ENCODE data around the gene TRAPPC3.

TRAPPC3 gene

GRCh38 chr1:36111151-36111550 is 38.1 kb downstream of the TRAPPC3 start:
- Histone ChIP-seq H4K20me1 (peaks cover 0 to 7% (median 0%) of the 10 kb centered on the region in 11 experiments; a peak in 1 of 22 replicates), H3K27me3 (no peaks in the 10 kb centered on the region), H3K27ac (no peak overlapping the region), H3K9me3 (replicated peaks in 1 of 11) (no peaks in the 10 kb centered on the region), H3K4me2 (no peak overlapping the region), H3K4me3 (no peak overlapping the region), H3K36me3 (no peaks in the 10 kb centered on the region), H3K9ac (no peak overlapping the region), H3K4me1 (peaks cover 4 to 49% (median 35%) of the 10 kb centered on the region in 10 experiments; a peak in 19 of 20 replicates)
- no peak for TF ChIP-seq Cebpa-rat (IDR thresholded peaks at IDR 0.05)

- H3K4me2 ChIP-seq, result peak overlapping the region; percentile 13 to 76 (median 62); a peak in 19 of 22 replicates
- H3K4me1 ChIP-seq, result peaks cover 0 to 44% (median 31%) of the 10 kb centered on the region in 10 experiments; a peak in 18 of 20 replicates
- no peaks in the 10 kb centered on the region for H4K20me1 ChIP-seq
- peak overlapping the region in 5 of 11 experiments; percentile 19 to 48 (median 41); a peak in 5 of 22 replicates for H3K9ac ChIP-seq
- no peak for TF ChIP-seq Cebpa-rat (IDR thresholded peaks at IDR 0.05)
- no peaks in the 10 kb centered on the region for H3K36me3 ChIP-seq
- H3K27me3 ChIP-seq, result no peaks in the 10 kb centered on the region
- H3K9me3 ChIP-seq (replicated peaks in 1 of 11), result no peaks in the 10 kb centered on the region
- H3K27ac ChIP-seq, result peak overlapping the region in 3 of 11 experiments; percentile 9 to 40 (median 35); a peak in 4 of 22 replicates
- no peak overlapping the region for H3K4me3 ChIP-seq
Measured at GRCh38 chr1:36109041-36109679, 40.1 kb downstream of the TRAPPC3 start.

- Histone ChIP-seq H3K9me3 (replicated peaks in 1 of 11) (no peaks in the 10 kb centered on the region), H3K27ac (no peak overlapping the region; a peak in 1 of 22 replicates), H3K4me2 (peak overlapping the region in 9 of 11 experiments; percentile 44 to 76 (median 62); a peak in 15 of 22 replicates), H3K27me3 (no peaks in the 10 kb centered on the region), H3K36me3 (no peaks in the 10 kb centered on the region), H3K4me1 (peaks cover 0 to 40% (median 28%) of the 10 kb centered on the region in 10 experiments; a peak in 18 of 20 replicates), H3K9ac (peak overlapping the region in 1 of 11 experiments; percentile 13; a peak in 1 of 22 replicates), H4K20me1 (no peaks in the 10 kb centered on the region), H3K4me3 (no peak overlapping the region)
- TF ChIP-seq Cebpa-rat (IDR thresholded peaks at IDR 0.05), result no peak
Measured at GRCh38 chr1:36108314-36108713, 41.0 kb downstream of the TRAPPC3 start.

- no peak for TF ChIP-seq Cebpa-rat (IDR thresholded peaks at IDR 0.05)
- no peak overlapping the region for H3K4me3 ChIP-seq
Measured at GRCh38 chr1:36107394-36107793, 41.9 kb downstream of the TRAPPC3 start.

GRCh38 chr1:36106269-36106668 is 43.0 kb downstream of the TRAPPC3 start:
- Histone ChIP-seq H3K36me3 (no peaks in the 10 kb centered on the region), H3K4me3 (no peak overlapping the region), H4K20me1 (no peaks in the 10 kb centered on the region), H3K9ac (no peak overlapping the region), H3K9me3 (replicated peaks in 1 of 11) (no peaks in the 10 kb centered on the region), H3K4me2 (peak overlapping the region in 6 of 11 experiments; percentile 2 to 32 (median 22); a peak in 5 of 22 replicates), H3K27ac (no peak overlapping the region), H3K4me1 (peaks cover 0 to 40% (median 28%) of the 10 kb centered on the region in 10 experiments; a peak in 18 of 20 replicates), H3K27me3 (no peaks in the 10 kb centered on the region)
- no peak for TF ChIP-seq Cebpa-rat (IDR thresholded peaks at IDR 0.05)

More at GRCh38 chr1:36107394-36107793, 41.9 kb downstream of the TRAPPC3 start:
- H3K9me3 ChIP-seq (replicated peaks in 1 of 11), result no peaks in the 10 kb centered on the region
- H3K27me3 ChIP-seq, result no peaks in the 10 kb centered on the region
- H4K20me1 ChIP-seq, result no peaks in the 10 kb centered on the region
- H3K4me1 ChIP-seq, result peaks cover 0 to 40% (median 28%) of the 10 kb centered on the region in 10 experiments; a peak in 18 of 20 replicates
- H3K4me2 ChIP-seq, result peak overlapping the region in 6 of 11 experiments; percentile 10 to 76 (median 64); a peak in 10 of 22 replicates
- no peak overlapping the region for H3K9ac ChIP-seq
- H3K36me3 ChIP-seq, result no peaks in the 10 kb centered on the region
- no peak overlapping the region for H3K27ac ChIP-seq

- no peak overlapping the region for H3K4me3 ChIP-seq
- no peak overlapping the region for H3K27ac ChIP-seq
- peaks cover 8 to 32% (median 18%) of the 10 kb centered on the region in 10 experiments for H3K4me1 ChIP-seq
- no peak overlapping the region for H3K9ac ChIP-seq
- H4K20me1 ChIP-seq, result peaks cover 0 to 7% (median 0%) of the 10 kb centered on the region in 11 experiments; a peak in 7 of 22 replicates
- peaks cover 0 to 8% (median 0%) of the 10 kb centered on the region in 11 experiments; a peak in 1 of 22 replicates for H3K36me3 ChIP-seq
- TF ChIP-seq Cebpa-rat (IDR thresholded peaks at IDR 0.05), result no peak
- no peaks in the 10 kb centered on the region for H3K9me3 ChIP-seq (replicated peaks in 1 of 11)
- H3K4me2 ChIP-seq, result no peak overlapping the region
- H3K27me3 ChIP-seq, result no peaks in the 10 kb centered on the region
Measured at GRCh38 chr1:36101546-36101945, 47.7 kb downstream of the TRAPPC3 start.

- H3K9ac ChIP-seq, result no peak overlapping the region; a peak in 1 of 22 replicates
- H3K27ac ChIP-seq, result no peak overlapping the region
- no peaks in the 10 kb centered on the region for H3K9me3 ChIP-seq (replicated peaks in 1 of 11)
- TF ChIP-seq Cebpa-rat (IDR thresholded peaks at IDR 0.05), result no peak
- H3K4me2 ChIP-seq, result no peak overlapping the region
- no peak overlapping the region for H3K4me3 ChIP-seq
- H3K36me3 ChIP-seq, result peaks cover 0 to 15% (median 9%) of the 10 kb centered on the region in 11 experiments; a peak in 10 of 22 replicates
- no peaks in the 10 kb centered on the region for H3K27me3 ChIP-seq
- H3K4me1 ChIP-seq, result peaks cover 19 to 38% (median 28%) of the 10 kb centered on the region in 10 experiments
- H4K20me1 ChIP-seq, result peaks cover 0 to 19% (median 0%) of the 10 kb centered on the region in 11 experiments; a peak in 10 of 22 replicates
Measured at GRCh38 chr1:36100376-36100775, 48.9 kb downstream of the TRAPPC3 start.

- peaks cover 25 to 43% (median 33%) of the 10 kb centered on the region in 10 experiments for H3K4me1 ChIP-seq
- peak overlapping the region in 4 of 11 experiments; percentile 23 to 61 (median 40); a peak in 3 of 22 replicates for H3K9ac ChIP-seq
- H3K9me3 ChIP-seq (replicated peaks in 1 of 11), result no peaks in the 10 kb centered on the region
- peaks cover 4 to 21% (median 13%) of the 10 kb centered on the region in 11 experiments; a peak in 18 of 22 replicates for H3K36me3 ChIP-seq
- no peak overlapping the region for H3K4me3 ChIP-seq
- no peaks in the 10 kb centered on the region for H3K27me3 ChIP-seq
- H3K4me2 ChIP-seq, result peak overlapping the region in 2 of 11 experiments; percentile 27 to 39; a peak in 1 of 22 replicates
- peaks cover 2 to 23% (median 5%) of the 10 kb centered on the region in 11 experiments; a peak in 18 of 22 replicates for H4K20me1 ChIP-seq
- TF ChIP-seq Cebpa-rat (IDR thresholded peaks at IDR 0.05), result no peak
- peak overlapping the region in 2 of 11 experiments; percentile 65 to 81; a peak in 3 of 22 replicates for H3K27ac ChIP-seq
Measured at GRCh38 chr1:36099681-36100341, 49.5 kb downstream of the TRAPPC3 start.
